Sigmoid colon (tissue), 7 donors: ENCODE data around the gene NDEL1. TPM values are rescaled to one million over a fixed set of nuclear protein-coding genes. Genes with fewer than 3 reads are reported as not detected.

Source experiments
- DNase-seq: peaks from one replicate; pipeline ENCODE4 v3.0.0-alpha.2; 2019
- H3K27ac ChIP-seq, 4 donors: fragments of 200-600 bp; sonication (generic); one replicate each; pipeline ENCODE4 v1.5.1; 2016 to 2019; ENCODE audit warnings: mild to moderate bottlenecking in 1 of 4
- H3K27me3 ChIP-seq, 3 donors: fragments of 200-600 bp; sonication (generic); one replicate each; pipeline ENCODE4 v1.5.1; 2019; ENCODE audit warnings: mild to moderate bottlenecking in 1 of 3
- H3K36me3 ChIP-seq, 4 donors: fragments of 200-600 bp; sonication (generic); one replicate each; pipeline ENCODE4 v1.5.1; 2016 to 2019
- H3K4me1 ChIP-seq, 4 donors: fragments of 200-600 bp; sonication (generic); one replicate each; pipeline ENCODE4 v1.5.1; 2017 to 2019
- H3K4me3 ChIP-seq, 4 donors: fragments of 200-600 bp; sonication (generic); one replicate each; pipeline ENCODE4 v1.5.1; 2017 to 2019; ENCODE audit warnings: mild to moderate bottlenecking in 2 of 4, moderate library complexity in 1 of 4
- H3K9me3 ChIP-seq, 4 donors: fragments of 200-600 bp in 3 of 4; sonication (generic) in 3 of 4; one replicate each; pipeline versions ENCODE4 v1.5.1 to v1.6.1; 2013 to 2019
- EP300 ChIP-seq, 4 donors: sonication (generic); formaldehyde crosslinking; IDR thresholded peaks; one replicate each; pipeline ENCODE4 v1.6.1; 2017; ENCODE audit warnings: antibody characterized with exemption in 4 of 4
- POLR2A ChIP-seq, 2 donors: fragments of 450-650 bp; IDR thresholded peaks; one replicate each; pipeline ENCODE4 v1.6.1; 2016; ENCODE audit warnings: antibody characterized with exemption in 2 of 2, mild to moderate bottlenecking in 2 of 2, moderate library complexity in 2 of 2
- POLR2AphosphoS5 ChIP-seq, 4 donors: sonication (generic); formaldehyde crosslinking; IDR thresholded peaks; one replicate each; pipeline ENCODE4 v1.6.1; 2017; ENCODE audit warnings: antibody characterized with exemption in 4 of 4
- WGBS, 2 donors: extraction: QIAGEN DNeasy Blood & Tissue Kit; methylation state at CpG; one replicate each; pipeline ENCODE4 v1.1.7; 2013; 5-methylcytosine and 5-hydroxymethylcytosine counted together
- intact Hi-C: fragments of 100-400 bp; cut with DNase I; formaldehyde crosslinking; loops from one replicate; pipeline ENCODE4 v1.15.1; 2023
- polyA plus RNA-seq, 3 donors: library from polyadenylated mRNA; stranded (reverse); fragments of 200-250 nt; gene quantifications; one replicate each; pipeline ENCODE4 v1.2.3, GENCODE V29; 2013
- total RNA-seq, 4 donors: library from RNA; depleted of rRNA; stranded (reverse); fragments of >200 nt; gene quantifications; one replicate each; pipeline ENCODE4 v1.1.0, GENCODE V29; 2016
- TF ChIP-seq, protein P1 (sequence below), 4 experiments: fragments of 450-650 bp in 3 of 4; fragments of 200-600 bp in 1 of 4; IDR thresholded peaks; one replicate each; pipeline ENCODE4 v1.5.1; 2016 to 2019; ENCODE audit warnings: antibody characterized with exemption in 4 of 4, mild to moderate bottlenecking in 3 of 4, moderate library complexity in 2 of 4
- donor health status: healthy with polysubstance abuse.
- donor health status: Bipolar disorder and iron deficiency.
- donor health status: healthy.

Gene NDEL1
- total and polyA plus RNA-seq, 7 donors = 31.3 to 56.8 (median 41.4) TPM

DNA sequence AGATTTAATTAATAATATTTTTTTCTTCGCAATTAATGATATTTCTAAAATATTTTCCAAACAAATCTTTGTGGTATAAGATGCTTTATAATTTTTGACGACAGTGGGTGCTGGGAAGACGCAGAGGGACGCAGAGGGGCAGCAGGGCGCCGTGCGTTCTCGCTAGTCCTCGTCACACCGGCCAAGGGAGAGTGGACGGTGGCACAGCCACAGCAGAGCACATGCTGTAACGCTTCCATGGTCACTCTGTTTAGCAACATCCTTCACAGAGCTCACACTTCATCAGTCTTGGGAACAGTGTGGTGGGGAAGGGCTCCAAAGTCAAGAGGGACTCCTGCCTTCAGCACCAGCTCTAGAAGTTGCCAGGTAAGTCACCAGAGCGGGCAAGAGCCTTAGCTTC, 60.4 kb downstream of the NDEL1 start:
- no peak for DNase-seq
- no peaks in the 10 kb centered on the region for H3K9me3 ChIP-seq
- no peaks in the 10 kb centered on the region for H3K27me3 ChIP-seq
- no peaks in the 10 kb centered on the region for H3K4me1 ChIP-seq
- no peak overlapping the region for H3K4me3 ChIP-seq
- peaks cover 9 to 97% (median 44%) of the 10 kb centered on the region in 4 donors for H3K36me3 ChIP-seq
- no peak overlapping the region for H3K27ac ChIP-seq
- TF ChIP-seq POLR2AphosphoS5 (IDR thresholded peaks at IDR 0.05) (no peak), POLR2A (IDR thresholded peaks at IDR 0.05) (no peak), EP300 (IDR thresholded peaks at IDR 0.05) (no peak)
- TF ChIP-seq, protein P1, sequence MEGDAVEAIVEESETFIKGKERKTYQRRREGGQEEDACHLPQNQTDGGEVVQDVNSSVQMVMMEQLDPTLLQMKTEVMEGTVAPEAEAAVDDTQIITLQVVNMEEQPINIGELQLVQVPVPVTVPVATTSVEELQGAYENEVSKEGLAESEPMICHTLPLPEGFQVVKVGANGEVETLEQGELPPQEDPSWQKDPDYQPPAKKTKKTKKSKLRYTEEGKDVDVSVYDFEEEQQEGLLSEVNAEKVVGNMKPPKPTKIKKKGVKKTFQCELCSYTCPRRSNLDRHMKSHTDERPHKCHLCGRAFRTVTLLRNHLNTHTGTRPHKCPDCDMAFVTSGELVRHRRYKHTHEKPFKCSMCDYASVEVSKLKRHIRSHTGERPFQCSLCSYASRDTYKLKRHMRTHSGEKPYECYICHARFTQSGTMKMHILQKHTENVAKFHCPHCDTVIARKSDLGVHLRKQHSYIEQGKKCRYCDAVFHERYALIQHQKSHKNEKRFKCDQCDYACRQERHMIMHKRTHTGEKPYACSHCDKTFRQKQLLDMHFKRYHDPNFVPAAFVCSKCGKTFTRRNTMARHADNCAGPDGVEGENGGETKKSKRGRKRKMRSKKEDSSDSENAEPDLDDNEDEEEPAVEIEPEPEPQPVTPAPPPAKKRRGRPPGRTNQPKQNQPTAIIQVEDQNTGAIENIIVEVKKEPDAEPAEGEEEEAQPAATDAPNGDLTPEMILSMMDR (IDR thresholded peaks at IDR 0.05) = no peak
- intact Hi-C loops = no loop called here
- 89 to 90% methylated on average over 13 of the region's 13 CpGs for WGBS, 2 donors

DNA sequence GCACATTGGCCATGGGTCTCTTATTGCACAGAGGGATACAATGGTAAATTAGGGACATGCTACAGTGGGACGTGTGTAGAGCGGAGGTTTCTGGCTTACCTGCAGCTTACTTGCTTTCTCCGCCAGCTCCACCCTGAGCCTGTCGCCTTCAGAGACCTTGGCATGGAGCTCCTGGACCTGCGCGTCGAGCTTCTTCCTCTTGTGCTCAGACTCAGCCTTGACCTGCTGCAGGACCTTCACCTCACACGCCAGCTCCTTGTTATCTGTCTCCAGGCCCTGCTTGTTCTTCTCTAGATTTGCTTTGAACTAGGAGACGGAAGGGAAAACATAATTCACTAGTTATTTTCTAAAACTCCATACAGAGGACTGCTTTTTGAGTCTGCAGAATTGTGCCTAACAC, 63.5 kb downstream of the NDEL1 start:
- no peak for TF ChIP-seq POLR2A (IDR thresholded peaks at IDR 0.05)
- TF ChIP-seq POLR2AphosphoS5 (IDR thresholded peaks at IDR 0.05) = no peak
- TF ChIP-seq, protein P1 (IDR thresholded peaks at IDR 0.05) = no peak
- no peak for TF ChIP-seq EP300 (IDR thresholded peaks at IDR 0.05)
- intact Hi-C loops = no loop called here
- H3K36me3 ChIP-seq = peaks cover 0 to 66% (median 31%) of the 10 kb centered on the region in 4 donors
- no peak overlapping the region for H3K27ac ChIP-seq
- H3K9me3 ChIP-seq = no peaks in the 10 kb centered on the region
- WGBS, 2 donors = 95% methylated on average over 9 of the region's 9 CpGs
- H3K27me3 ChIP-seq = no peaks in the 10 kb centered on the region
- peaks cover 0 to 4% (median 0%) of the 10 kb centered on the region in 4 donors for H3K4me1 ChIP-seq
- H3K4me3 ChIP-seq = no peak overlapping the region
- no peak for DNase-seq

DNA sequence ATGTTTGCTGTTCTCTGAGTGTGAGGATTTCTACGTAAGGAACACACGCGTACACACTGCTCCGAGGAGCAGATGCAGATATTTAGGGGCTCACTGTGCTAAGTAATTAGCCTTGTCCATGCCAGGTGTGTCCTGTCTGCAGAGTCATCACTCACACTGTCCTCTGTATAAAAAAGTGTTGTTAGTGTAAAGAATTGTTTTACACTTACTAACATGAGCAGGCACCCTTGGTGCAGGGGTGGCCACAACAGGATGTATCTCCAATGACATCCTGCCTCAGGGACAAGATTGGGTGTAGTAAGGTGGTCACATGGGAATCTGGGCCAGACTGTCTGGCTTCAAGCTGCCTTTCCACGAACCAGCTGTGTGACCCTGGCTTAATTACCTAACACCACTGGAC, 63.9 kb downstream of the NDEL1 start:
- TF ChIP-seq, protein P1 (IDR thresholded peaks at IDR 0.05) = no peak
- TF ChIP-seq POLR2A (IDR thresholded peaks at IDR 0.05) (no peak), EP300 (IDR thresholded peaks at IDR 0.05) (no peak), POLR2AphosphoS5 (IDR thresholded peaks at IDR 0.05) (no peak)
- intact Hi-C loops = no loop called here
- no peak for DNase-seq
- Histone ChIP-seq H3K27me3 (no peaks in the 10 kb centered on the region), H3K9me3 (no peaks in the 10 kb centered on the region), H3K4me3 (no peak overlapping the region), H3K27ac (no peak overlapping the region), H3K36me3 (peaks cover 0 to 64% (median 29%) of the 10 kb centered on the region in 4 donors), H3K4me1 (peaks cover 0 to 4% (median 0%) of the 10 kb centered on the region in 4 donors)
- WGBS, 2 donors = 89 to 91% methylated on average over 5 of the region's 5 CpGs

DNA sequence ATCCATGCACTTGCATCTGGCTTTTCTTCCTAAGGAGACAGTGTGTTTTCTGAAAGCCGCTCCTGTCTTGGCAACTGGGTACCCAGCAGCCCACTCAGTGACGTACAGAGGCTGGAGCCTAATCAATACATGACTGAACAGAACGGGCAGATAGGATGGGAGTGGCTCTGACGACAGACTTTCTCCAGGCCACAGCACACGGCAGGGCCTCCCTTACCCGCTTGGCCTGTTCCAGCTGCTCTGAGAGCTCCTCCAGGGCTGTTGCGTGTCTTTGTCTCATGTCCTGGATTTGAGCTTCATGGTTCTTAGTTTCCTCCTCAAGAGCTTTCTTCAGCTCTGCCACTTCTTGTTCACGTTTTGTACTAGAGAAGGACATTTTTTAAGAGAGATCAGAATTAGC, 64.9 kb downstream of the NDEL1 start:
- Histone ChIP-seq H3K36me3 (peaks cover 0 to 63% (median 29%) of the 10 kb centered on the region in 4 donors), H3K27me3 (no peaks in the 10 kb centered on the region), H3K27ac (no peak overlapping the region), H3K4me3 (no peak overlapping the region), H3K9me3 (no peaks in the 10 kb centered on the region), H3K4me1 (peaks cover 0 to 4% (median 0%) of the 10 kb centered on the region in 4 donors)
- 89 to 94% methylated on average over 8 of the region's 8 CpGs for whole genome bisulfite sequencing, 2 donors
- intact Hi-C loops = no loop called here
- TF ChIP-seq EP300 (IDR thresholded peaks at IDR 0.05) (no peak), POLR2A (IDR thresholded peaks at IDR 0.05) (no peak), POLR2AphosphoS5 (IDR thresholded peaks at IDR 0.05) (no peak)
- TF ChIP-seq, protein P1 (IDR thresholded peaks at IDR 0.05) = no peak
- no peak for DNase-seq

DNA sequence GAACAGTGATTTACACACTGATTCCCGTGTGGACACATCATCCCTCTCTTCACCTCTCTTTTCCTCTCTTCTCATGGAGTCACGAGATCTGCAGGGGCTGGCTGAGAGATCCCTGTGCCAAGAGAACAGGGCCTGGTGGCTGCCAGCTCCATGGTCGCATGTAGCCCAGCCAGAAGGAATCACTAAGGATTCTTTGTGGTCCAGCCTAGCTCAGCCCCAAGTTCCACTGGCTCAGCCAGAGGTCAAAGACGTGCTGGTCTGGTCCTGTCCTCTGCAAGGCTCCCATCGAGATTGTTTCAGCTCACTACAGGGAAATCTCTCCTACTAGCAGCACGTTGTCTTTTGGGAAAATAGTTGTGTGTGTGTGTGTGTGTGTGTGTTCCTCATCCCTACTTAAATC, 66.4 kb downstream of the NDEL1 start:
- Histone ChIP-seq H3K36me3 (peaks cover 0 to 55% (median 25%) of the 10 kb centered on the region in 4 donors), H3K4me1 (peaks cover 0 to 4% (median 0%) of the 10 kb centered on the region in 4 donors), H3K9me3 (no peaks in the 10 kb centered on the region), H3K27ac (no peak overlapping the region), H3K4me3 (no peak overlapping the region), H3K27me3 (no peaks in the 10 kb centered on the region)
- 85 to 87% methylated on average over 6 of the region's 6 CpGs for WGBS, 2 donors
- no peak for DNase-seq
- intact Hi-C loops = no loop called here
- TF ChIP-seq EP300 (IDR thresholded peaks at IDR 0.05) = no peak
- no peak for TF ChIP-seq POLR2A (IDR thresholded peaks at IDR 0.05)
- TF ChIP-seq, protein P1 (IDR thresholded peaks at IDR 0.05) = no peak
- no peak for TF ChIP-seq POLR2AphosphoS5 (IDR thresholded peaks at IDR 0.05)
